ENCODE results near the gene WNT7B.

Gene WNT7B

GRCh38 chr22:45959719-45960476 lies 17.1 kb downstream of the WNT7B start:
- TF ChIP-seq CTCF (IDR thresholded peaks at IDR 0.05), result no peak

- TF ChIP-seq CTCF (IDR thresholded peaks at IDR 0.05), result no peak
Observed at GRCh38 chr22:45958971-45959370, 18.0 kb downstream of the WNT7B start.

GRCh38 chr22:45957826-45958225 lies 19.1 kb downstream of the WNT7B start:
- no peak for TF ChIP-seq CTCF (IDR thresholded peaks at IDR 0.05)

- no peak for TF ChIP-seq CTCF (IDR thresholded peaks at IDR 0.05)
Observed at GRCh38 chr22:45953178-45953577, 23.8 kb downstream of the WNT7B start.

GRCh38 chr22:45952553-45952952 lies 24.4 kb downstream of the WNT7B start:
- no peak for TF ChIP-seq CTCF (IDR thresholded peaks at IDR 0.05)

GRCh38 chr22:45952151-45952550 lies 24.8 kb downstream of the WNT7B start:
- no peak for TF ChIP-seq CTCF (IDR thresholded peaks at IDR 0.05)

- TF ChIP-seq CTCF (IDR thresholded peaks at IDR 0.05), result no peak
Observed at GRCh38 chr22:45949891-45950290, 27.1 kb downstream of the WNT7B start.

Data from LNCAP (cell line).